Measurements from ENCODE around the gene PIM3.

PIM3 gene

GRCh38 chr22:49992921-49993648, 32.5 kb downstream of the PIM3 start:
- no peak for DNase-seq

GRCh38 chr22:49993649-49994360, 33.2 kb downstream of the PIM3 start:
- DNase-seq, result no peak

DNA sequence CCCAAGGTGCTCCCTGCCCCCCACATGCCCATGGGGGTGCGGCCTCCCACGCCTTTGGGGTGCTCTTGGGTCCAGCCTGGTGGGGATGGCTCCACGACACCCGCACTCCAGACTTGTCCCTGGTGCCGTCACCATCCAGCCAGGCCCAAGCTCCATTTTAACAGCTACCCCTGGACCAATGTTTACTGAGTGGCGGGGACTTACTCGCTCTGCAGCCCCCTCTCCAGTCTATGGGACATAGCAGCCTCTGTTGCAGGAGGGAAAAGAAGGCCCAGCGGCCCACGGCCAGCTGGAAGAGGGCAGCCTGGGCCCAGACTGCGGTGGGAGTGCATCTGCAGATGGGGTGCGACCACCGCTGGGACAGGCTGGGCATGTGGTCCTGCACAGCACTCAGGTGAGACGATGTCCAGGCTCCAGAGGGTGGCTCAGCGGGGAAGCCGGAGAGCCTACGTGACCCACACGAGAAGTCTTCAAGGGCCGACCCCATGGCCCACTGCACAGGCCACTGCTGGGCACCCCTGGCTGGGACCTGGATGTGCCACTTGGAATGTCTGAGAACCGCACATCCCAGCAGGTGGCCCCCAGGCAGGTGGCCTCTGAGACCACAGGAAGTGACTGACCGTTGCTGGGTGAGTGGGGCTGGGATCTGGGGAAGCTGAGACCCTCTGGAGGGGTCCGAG, 33.9 kb downstream of the PIM3 start:
- no peak for DNase-seq

DNA sequence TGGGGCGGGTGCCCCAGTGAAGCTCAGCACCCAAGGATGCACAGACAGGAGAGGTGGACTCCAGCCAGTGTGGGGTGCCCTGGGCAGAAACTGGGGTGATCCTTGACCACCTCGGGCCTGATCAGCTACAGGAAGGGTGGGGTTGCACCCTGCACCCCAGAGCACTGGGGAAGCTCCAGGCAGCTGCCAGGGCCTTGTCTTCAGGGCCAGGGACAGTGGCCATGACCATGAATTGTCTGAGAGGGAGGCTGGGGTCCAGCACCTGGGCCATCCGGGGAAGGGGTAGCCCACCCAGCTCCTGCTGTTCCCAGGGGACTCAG, 34.4 kb downstream of the PIM3 start:
- no peak for DNase-seq

- no peak for DNase-seq
Observed at GRCh38 chr22:49995361-49996118, 35.0 kb downstream of the PIM3 start.

GRCh38 chr22:49996119-49996517, 35.5 kb downstream of the PIM3 start:
- no peak for DNase-seq

GRCh38 chr22:49996518-49997250, 36.1 kb downstream of the PIM3 start:
- DNase-seq, result no peak

- no peak for DNase-seq
Observed at GRCh38 chr22:49997251-49997599, 36.7 kb downstream of the PIM3 start.

GRCh38 chr22:49997932-49998717, 37.6 kb downstream of the PIM3 start:
- DNase-seq, result no peak

DNA sequence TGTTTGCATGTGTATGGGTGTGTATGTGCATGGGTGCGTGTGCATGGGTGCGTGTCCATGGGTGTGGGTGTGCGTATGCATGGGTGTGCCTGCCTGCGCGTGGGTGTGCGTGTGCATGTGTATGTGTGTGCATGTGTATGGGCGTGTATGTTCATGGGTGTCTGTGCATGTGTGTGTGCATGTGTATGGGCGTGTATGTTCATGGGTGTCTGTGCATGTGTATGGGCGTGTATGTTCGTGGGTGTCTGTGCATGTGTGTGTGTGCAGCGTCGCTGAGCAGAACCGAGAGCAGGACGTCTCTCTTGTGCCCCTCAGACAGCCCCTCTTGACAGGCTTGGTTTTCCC, 38.1 kb downstream of the PIM3 start:
- no peak for DNase-seq

DNA sequence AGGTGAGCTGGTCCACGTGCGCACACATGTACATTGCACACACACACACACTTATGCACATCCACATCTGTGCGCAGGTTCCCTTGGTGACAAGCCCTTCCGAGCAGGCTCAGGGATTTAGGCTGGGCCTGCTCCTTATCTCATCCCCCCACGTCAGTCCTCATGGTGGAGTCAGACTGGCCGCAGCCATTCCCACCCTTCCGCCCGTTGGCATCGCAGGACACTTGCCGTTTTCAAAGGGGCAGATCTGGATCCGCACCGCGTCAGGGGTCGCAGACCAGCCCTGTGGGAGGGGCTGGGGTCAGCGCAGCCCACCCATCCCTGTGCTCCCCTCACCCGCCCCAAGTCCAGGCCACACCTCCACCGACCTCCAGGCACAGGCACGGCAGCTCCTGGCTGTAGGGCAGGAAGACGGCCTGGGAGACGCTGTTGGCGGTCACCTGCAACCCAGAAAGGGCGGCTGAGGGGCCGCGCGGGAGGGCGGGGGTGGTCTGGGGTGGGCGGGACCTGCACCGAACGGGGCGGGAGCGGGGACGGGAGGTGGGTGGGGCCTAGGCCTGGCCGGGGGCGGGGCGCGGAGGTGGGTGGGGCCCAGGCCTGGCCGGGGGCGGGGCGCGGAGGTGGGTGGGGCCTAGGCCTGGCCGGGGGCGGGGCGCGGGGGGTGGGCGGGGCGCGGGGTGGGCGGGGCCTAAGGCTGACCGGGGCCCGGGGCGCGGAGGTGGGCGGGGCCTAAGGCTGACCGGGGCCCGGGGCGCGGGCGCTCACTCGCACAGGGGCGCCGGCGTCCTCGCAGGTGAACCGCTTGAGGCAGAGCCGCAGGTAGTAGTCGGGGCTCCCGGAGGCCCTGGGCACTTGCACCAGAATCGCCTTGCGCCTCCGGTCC, 38.7 kb downstream of the PIM3 start:
- DNase-seq, result no peak

- DNase-seq, result no peak
Observed at GRCh38 chr22:49999946-50000586, 39.5 kb downstream of the PIM3 start.

DNA sequence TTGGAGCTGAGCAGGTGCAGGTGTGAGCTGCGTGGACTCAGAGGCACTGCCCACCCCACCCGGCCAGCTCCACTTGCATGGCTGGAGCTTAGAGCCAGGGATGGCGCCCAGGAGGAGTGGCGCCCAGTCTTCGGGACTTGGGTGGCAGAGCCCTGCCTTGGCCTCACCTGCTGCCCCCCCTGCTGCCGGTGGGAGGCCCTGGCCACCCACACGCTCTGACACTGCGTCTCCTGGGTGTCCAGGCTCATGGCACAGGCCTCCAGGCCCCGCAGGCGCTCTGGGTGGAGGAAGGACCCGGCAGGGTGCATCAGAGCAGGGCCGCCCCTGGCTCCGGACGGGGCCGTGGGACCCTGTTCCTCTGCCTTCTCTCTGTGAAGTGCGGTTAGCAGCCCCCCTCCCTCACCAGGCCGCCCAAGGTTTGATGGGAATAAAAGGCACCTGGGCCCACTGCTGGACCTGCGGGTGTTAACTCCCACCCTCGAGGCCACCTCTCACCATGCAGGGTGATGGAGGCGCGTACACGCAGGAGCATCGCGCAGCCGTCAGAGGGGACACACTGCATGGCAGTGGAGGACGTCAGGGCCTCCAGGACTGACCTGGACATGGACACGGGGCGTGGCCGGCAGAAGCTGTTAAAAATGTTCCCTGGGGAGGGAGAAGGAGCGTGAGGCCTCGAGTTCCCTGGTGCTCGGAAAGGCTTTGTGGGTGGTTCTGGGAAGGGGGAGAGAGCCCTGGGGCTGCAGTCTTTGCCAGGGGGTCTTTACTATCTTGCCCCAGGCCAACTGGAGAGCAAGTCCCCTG, 40.2 kb downstream of the PIM3 start:
- no peak for DNase-seq

DNA sequence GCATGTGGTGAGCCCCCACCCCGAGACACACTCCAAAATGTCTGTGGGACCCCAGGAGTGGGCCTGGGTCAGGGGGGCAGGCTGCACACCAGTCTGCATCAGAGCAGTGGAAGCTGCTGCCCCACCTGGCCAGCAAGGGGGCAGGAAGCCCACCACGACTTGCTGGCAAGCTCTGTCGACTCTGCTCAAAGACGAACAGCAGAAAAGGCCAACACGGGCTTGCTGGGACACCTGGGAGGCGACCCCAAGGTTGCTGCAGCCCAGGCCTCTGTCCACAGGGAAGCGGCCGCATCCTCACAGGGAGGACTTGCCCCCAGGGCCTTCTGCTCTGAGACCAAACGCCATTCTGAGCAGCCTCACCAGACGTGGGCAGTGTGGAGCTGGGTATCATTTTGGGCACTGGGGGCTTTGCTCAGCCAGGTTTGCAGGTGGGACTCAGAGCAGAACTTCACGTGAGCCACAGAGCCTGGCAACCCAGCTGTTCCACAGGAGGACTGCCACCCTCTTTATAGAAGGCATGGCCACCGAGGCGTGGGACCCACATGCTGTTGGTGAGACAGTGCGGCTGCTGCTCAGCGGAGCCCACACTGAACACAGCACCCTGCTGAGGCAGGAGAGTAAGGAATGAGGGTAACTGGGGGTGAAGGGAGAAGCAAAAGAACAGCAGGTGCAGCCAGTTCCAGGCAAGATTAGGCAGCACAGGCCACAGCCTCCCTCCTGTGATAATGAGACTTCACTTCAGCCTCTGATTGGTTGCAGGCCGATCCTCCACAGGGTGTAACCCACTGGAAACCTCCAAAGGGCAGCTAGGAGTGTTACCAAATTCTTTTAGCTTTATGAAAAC, 41.0 kb downstream of the PIM3 start:
- no peak for DNase-seq

GRCh38 chr22:50002791-50003190, 42.2 kb downstream of the PIM3 start:
- no peak for DNase-seq

- DNase-seq, result no peak
Observed at GRCh38 chr22:50004918-50005317, 44.3 kb downstream of the PIM3 start.

GRCh38 chr22:50007057-50007511, 46.5 kb downstream of the PIM3 start:
- no peak for DNase-seq
